Omental fat pad (tissue), 4 donors: ENCODE results near the gene LIX1L. TPM values are rescaled to one million over a fixed set of nuclear protein-coding genes. Genes with fewer than 3 reads are reported as not detected.

Source experiments
- ATAC-seq: fragments of 150-250 bp; one replicate; pipeline ENCODE4 v1.9.1; 2016; ENCODE audit warnings: mild to moderate bottlenecking, moderate library complexity; ENCODE audit not compliant: low FRiP score
- DNase-seq: peaks from one replicate; pipeline ENCODE4 v3.0.0-alpha.2; 2019; ENCODE audit warnings: low spot score
- total RNA-seq, 4 donors: library from RNA; depleted of rRNA; stranded (reverse); fragments of >200 nt; gene quantifications; one replicate each; pipeline ENCODE4 v1.1.0, GENCODE V29; 2016
- TF ChIP-seq, protein P1 (sequence below), 3 donors: fragments of 450-650 bp; IDR thresholded peaks; one replicate each; pipeline ENCODE4 v1.5.1; 2016 to 2017; ENCODE audit warnings: antibody characterized with exemption in 3 of 3, mild to moderate bottlenecking in 3 of 3, moderate library complexity in 2 of 3

LIX1L gene
- total RNA-seq, 4 donors from 2014 or later: 15.4 to 34.0 (median 28.3) TPM

DNA sequence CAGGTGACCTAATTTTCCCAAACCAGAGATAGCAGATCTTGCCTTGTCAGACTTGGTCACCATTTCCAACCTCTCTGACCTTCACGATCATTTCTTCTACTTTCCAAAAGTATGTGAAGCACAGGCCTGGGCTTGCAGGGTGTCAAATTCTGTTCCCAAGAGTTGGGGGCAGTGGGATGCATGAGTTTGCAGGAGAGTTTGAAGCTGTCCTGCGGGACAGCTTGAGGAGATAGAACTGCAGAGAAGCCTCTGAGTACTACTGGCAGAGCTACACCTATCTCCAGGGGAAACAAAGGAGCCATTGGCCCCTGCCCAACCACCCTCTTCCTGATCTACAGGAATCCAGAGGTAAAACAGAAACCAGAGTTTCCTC is 27.3 kb upstream of the LIX1L start:
- TF ChIP-seq, protein P1, sequence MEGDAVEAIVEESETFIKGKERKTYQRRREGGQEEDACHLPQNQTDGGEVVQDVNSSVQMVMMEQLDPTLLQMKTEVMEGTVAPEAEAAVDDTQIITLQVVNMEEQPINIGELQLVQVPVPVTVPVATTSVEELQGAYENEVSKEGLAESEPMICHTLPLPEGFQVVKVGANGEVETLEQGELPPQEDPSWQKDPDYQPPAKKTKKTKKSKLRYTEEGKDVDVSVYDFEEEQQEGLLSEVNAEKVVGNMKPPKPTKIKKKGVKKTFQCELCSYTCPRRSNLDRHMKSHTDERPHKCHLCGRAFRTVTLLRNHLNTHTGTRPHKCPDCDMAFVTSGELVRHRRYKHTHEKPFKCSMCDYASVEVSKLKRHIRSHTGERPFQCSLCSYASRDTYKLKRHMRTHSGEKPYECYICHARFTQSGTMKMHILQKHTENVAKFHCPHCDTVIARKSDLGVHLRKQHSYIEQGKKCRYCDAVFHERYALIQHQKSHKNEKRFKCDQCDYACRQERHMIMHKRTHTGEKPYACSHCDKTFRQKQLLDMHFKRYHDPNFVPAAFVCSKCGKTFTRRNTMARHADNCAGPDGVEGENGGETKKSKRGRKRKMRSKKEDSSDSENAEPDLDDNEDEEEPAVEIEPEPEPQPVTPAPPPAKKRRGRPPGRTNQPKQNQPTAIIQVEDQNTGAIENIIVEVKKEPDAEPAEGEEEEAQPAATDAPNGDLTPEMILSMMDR (IDR thresholded peaks at IDR 0.05): no peak
- DNase-seq (no peak), ATAC-seq (no peak)

DNA sequence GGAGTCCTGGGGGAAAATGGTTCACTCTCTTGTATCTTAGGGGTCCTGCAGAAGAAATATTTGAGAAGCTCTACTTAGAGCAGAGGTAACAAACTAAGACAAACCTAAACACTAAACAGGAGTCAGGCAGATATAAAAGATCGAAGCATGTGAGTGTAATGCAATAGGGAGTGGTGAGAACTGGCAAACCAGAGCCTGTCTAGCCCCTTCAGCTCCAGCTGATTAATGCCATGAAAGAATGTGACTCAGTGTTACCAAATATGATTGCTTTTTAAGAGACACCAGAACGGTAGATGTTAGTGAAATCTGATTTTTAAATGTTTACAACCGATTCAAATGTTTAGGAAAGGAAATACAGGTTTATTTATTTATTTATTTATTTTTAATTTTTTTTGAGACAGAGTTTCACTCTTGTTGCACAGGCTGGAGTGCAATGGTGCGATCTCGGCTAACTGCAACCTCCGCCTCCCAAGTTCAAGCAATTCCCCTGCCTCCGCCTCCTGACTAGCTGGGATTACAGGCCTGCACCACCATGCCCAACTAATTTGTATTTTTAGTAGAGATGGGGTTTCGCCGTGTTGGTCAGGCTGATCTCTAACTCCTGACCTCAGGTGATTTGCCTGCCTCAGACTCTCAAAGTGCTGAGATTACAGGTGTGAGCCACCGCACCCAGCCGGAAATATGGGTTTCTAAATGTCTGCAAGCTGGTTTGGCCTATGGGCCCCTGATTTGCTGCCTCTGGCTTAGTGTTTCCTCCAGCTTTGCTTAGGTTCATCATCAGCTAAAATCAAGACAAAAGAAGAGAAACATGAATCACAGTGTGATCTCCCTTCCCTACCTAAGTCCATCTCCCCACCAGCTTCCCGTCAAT is 26.4 kb upstream of the LIX1L start:
- DNase-seq: no peak
- TF ChIP-seq, protein P1 (IDR thresholded peaks at IDR 0.05): no peak
- ATAC-seq: no peak

DNA sequence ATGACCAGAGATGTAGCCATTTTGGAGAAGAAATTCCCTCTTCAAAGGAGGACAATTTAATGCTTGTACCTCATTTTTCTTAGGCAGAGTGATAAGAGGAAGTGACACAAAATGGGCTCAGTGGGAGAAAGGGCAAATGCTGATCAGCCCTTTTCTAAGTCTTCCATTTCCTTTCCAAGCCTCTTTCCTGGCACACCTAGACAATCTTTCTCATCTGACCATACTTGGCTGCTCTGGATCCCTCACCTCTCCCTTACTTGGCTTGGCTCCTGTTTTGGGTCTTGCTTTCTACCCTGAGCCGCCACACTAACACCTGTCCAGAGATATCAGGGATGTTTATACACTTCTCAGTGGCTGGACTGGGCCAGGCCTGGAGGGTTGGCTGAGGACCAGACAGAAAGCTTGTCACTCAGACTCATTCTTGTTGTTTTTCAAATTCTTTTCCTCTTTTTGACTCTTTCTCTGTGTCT is 25.4 kb upstream of the LIX1L start:
- ATAC-seq: no peak
- DNase-seq: no peak
- TF ChIP-seq, protein P1 (IDR thresholded peaks at IDR 0.05): no peak

DNA sequence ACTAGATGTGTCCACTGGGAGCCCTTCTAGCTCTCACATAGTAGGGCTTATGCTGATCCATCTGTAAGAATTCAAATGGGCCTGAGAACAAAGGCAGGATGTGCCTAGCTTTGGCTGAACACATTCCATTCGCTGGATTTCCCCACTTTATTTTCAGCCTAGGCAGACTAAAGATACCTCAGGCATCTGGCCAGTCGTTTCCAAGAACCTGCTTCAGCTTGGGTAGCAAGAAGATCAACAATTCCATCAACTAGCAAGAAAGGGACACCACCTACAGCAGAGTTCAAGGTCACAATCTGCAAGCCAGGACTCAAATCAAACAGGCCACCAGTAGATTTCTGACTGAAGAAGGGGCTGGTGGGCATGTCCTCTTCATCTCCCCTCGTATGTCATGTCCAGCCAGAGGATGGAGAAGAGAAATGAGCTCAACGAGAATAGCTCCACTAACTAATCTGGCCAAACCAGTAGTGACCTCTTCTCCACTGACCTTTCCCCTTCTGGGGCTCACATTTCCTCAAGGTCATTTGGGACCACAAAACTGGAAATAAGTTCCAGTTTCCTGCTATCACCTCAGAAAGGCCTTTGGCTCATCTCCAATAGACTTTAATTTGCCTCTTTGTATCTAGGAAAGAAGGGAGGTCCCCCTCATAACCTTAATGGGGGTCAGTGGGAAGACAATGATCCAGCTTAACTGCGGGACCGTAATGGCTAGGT is 24.4 kb upstream of the LIX1L start:
- ATAC-seq (no peak), DNase-seq (no peak)
- TF ChIP-seq, protein P1 (IDR thresholded peaks at IDR 0.05): no peak

DNA sequence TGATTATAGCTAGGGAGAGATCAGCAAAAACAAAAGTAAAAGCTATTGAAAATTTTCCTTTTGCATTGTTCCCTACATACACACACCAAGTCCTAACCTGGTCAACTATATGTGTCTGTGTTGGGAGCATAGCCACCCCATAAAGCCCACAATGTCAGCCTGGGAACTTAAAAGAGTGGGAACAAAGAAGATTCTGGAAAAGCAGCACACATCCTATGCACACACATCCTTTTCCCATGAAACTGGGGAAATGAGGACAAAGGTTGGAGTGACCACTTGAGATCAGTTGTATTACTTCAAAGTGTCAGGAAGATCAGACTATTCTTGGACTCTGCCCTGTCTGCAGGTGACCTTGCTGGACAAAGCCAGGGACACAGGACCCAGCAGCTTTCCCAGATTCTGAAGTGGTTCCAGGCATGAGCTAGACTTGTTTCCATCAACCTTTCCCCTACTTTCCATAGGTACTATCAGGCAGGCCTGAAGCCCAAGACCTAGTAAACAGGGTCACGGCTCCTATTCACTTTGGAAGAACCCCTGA is 22.7 kb upstream of the LIX1L start:
- TF ChIP-seq, protein P1 (IDR thresholded peaks at IDR 0.05): no peak
- no peak for DNase-seq
- ATAC-seq: no peak

DNA sequence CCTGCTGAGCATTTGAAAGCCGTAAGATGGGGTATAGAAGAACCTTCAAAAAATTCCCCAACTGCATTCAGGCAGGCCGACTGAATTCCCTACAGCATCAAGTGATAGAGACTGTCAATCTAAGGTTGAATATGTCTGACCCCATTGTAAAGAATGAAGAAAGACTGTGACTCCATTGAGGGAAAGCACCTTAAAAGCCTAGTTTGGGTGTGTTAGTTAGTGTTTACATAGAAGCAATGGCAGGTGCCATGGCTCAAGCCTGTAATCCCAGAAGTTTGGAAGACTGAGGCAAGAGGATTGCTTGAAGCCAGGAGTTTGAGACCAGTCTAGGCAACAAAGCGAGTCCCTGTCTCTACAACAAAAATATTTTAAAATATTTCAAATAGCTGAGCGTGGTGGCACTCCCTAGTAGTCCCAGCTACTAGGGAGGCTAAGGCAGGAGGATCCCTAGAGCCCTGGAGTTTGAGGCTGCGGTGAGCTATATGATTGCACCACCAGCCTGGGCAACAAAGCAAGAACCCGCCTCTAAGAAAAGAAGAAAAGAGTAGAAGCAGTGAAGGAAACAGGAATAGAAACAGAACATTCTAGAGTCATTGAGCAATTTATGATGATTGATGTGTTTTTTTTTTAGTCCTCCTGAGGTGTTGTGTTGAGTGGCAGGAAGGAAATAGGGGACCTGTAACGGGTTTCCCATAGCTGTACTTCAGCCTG is 22.1 kb upstream of the LIX1L start:
- ATAC-seq (no peak), DNase-seq (no peak)
- TF ChIP-seq, protein P1 (IDR thresholded peaks at IDR 0.05): no peak
